ENCODE measurements around the gene NTRK3. TPM values are rescaled to one million over a fixed set of nuclear protein-coding genes. Genes with fewer than 3 reads are reported as not detected.

NTRK3 gene
- total RNA-seq, 1 experiment from 2014 or later, result 0.10 TPM

DNA sequence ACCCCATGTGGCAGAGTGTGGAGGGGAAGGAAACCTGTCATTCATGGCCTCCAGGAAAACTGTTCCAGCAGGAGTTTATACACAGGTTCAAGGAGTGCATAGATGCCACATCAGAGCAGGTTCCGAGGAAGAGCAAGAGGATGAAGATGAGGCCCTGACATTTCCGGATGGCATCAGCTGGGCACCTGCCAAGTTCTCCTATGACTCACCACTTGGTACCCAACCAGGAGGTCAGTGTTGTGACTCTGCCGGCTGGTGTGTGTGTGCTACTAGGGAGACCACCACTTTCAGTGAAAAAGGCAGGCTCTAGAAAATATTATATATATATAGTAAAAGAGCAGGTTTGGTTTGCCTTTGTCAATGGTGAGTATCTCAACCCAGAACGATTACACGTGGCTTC is 69.3 kb downstream of the NTRK3 start:
- DNase-seq (ENCODE audit: low read depth), result peak; percentile 63

DNA sequence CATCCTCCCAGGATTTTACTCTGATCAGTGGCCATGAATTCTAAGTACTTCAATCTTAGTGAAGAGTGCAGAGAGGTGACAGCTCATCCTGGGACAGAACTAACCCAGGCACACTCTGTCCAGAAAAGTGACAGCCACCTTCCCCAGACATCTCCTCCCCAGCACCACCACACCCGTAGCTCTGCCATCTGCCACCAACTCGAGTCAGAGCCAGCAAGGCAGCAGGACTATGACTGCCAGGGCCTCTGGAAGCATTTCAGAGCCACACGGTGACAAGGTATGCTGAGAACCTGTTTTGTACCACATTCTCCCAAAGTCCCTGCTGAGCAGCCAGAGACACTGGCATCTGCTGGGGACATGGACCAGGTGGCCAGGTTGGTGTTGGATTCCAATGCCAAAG is 71.0 kb downstream of the NTRK3 start:
- no peak for DNase-seq (ENCODE audit: low read depth)

DNA sequence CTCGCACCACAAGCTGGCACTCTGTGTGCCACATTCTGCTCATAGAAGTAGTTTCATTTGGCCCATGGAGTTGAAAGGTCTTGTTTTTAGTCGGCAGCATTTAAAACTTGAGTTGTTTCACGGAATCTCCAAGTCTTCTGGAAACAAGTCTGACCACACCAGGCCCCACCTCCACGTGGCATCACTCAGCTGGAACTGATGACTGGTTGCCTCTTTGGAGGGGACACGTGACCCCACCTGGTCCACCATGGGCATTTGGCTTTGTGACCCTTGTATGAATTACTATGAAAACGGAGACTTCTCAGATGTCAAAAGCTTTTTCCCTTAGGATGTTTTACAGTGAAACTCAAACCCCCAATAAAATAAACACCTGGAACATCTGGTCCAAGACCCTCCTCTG is 74.9 kb downstream of the NTRK3 start:
- no peak for DNase-seq (ENCODE audit: low read depth)

DNA sequence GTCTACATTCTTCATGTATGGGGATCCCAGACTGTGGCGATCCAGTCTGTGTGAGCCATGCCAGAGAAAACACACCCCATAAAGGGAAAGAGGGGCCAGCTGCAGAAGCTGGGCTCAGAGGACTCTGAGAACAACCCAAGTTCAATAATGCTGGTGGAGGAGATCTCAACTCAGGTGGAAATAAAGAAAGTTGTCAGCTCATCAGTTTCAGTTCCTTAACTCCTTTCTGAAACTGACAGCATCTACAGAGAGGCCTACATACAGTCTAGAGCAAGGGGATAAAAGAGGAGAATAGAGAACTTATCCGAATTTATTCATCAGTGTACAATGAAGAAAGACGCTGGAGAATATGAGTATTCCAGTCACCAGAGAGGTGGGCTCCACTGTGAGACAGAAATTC is 77.0 kb downstream of the NTRK3 start:
- no peak for DNase-seq (ENCODE audit: low read depth)

DNA sequence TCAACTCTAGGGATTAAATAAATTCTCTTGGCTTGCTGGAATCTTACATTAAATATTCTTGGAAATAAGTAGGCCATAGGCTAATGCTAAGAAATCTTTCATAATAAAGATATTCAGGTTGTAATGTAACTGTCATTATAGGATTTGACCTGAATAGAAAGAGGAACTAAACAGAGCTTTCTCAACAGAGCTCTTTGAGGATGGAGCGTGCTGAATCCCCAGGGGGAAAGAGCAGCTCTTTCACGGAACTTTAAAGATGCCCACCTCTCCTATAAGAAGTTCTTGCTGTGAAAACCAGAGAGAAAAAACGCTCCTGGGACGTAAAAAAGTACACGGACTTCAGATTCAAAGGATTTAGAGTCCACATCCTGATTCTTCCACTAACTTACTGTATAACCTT is 77.9 kb downstream of the NTRK3 start:
- no peak for DNase-seq (ENCODE audit: low read depth)

DNA sequence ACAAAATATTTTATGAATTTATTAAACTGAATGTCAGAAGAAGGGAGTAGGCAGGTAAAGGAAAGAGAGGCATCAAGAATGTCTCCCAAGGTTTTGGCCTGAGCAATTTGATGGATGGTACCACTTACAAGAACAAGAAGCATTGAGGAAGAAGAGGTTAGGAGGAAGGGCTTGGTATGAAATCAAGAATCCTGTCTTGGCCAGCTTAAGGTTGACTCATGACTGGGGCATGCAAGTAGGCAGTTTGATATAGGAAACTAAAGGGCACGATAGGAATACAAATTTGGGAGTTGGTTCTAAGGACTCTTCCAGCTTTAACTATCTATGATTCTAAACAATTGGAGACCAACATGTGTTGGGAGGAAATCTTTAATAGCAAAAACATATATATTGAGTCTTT is 79.1 kb downstream of the NTRK3 start:
- no peak for DNase-seq (ENCODE audit: low read depth)

DNA sequence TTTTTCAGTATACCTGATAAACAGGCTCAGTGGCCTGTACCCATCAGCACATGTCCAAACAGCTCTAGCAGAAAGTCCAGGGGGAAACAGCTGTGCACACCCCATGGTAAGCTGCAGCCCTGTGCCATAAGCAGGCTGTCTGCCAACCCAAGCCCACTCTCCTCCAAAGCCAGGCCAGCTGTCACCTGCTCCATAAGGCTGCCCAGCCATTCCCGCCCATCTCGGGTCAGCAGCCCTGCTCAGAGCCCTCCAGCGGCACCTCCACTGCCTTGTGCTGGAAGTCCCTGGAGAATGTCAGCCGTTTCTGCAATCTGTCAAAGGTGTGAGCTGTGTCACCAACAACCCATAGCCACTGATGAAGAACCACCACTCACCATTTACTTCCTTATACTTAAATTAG is 82.0 kb downstream of the NTRK3 start:
- DNase-seq (ENCODE audit: low read depth), result no peak

DNA sequence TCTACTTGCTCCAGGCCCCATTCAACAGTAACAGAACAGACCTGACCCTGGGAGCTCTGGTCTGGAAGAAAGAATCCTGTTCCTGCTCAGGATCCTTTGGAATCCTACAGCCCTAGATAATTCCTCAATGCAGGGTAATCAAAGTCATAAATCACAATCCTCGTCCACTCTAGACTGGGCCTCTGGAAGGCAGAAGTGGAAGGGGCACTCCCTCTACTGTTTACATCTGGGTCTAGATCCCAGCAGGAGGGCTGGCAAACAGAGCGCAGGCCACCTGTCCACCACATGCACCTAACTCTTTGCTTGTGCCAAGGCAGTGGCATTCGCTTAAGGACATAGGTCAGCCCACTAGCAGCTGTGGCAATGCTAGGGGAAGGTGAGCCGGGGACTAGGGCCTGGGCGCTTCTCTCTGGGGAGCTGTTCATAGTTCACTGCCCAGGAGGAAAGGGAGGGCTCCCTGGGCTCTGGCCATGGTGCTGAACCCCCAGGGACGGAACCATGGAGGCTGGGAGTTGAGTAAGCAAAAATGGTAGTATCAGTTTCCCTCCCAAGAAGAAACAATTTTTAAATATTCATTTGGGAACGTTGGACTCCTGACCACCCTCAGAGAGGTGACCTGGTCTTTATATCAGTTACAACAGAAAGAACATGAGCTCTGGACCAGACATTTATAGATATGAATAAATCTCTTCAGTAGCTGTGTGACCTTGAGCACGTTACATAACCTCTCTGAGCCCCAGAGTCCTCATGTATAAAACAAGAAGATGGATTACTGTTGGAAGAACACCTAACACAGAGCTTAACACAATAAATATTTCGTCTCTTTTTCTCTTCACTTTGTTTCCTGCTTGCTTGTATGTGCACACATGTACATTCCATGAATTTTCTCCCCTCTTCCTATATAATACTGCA is 90.2 kb downstream of the NTRK3 start:
- DNase-seq (ENCODE audit: low read depth), result no peak

DNA sequence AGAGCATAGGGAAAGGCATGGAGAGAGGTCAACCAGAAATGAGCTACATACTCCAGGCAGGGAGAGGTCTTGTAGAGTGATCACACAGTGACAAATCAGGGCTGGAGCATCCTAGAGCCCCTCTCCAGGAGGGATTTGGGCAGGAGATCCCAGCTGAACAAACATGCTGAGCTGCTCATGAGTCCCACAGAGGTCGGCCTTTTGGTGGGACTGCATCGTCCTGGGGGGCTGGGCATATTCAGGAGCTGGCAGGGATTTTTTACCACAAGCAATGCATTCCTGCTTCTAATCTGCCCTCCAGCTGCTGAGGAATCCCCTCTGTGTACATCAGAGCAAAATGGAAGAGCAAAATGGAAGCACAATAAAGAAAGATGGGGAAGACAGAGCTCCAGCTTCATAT is 94.9 kb downstream of the NTRK3 start:
- DNase-seq (ENCODE audit: low read depth), result no peak

DNA sequence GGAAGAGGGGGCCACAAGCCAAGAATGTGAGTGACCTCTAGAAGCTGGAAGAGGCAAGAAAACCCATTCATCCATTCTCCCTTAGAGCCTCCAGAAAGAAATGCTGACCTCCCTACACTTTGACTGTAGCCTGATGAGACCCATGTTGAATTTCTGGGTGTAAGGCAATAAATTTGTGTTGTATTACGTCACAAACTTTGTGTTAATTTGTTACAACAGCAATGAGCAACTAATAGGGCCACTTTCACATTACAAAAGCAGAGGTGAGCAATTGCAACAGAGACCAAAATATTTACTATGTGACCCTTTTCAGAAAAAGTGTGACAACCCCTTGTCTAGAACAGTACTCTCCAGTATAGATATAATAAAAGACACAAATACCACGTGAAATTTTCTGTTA is 101.2 kb downstream of the NTRK3 start:
- no peak for DNase-seq (ENCODE audit: low read depth)

DNA sequence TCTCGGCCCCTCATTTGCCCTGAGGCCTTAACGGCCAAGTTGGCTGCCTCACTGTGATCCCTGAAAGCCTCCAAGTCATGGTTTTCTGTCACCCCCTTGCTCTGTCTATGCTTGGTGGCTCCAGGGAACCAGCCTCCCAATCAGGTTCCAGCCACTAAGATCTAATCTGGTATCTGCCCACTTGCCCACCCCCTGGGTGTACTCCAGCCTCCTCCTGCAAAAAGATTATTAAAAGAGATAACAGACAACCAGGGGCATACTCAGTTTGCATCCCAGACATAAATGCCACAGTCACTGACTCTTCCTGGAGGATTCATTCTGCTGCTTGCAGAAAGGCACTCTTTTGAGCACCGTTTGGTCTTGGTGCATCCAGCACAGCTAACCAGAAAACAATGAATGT is 103.9 kb downstream of the NTRK3 start:
- no peak for DNase-seq (ENCODE audit: low read depth)

DNA sequence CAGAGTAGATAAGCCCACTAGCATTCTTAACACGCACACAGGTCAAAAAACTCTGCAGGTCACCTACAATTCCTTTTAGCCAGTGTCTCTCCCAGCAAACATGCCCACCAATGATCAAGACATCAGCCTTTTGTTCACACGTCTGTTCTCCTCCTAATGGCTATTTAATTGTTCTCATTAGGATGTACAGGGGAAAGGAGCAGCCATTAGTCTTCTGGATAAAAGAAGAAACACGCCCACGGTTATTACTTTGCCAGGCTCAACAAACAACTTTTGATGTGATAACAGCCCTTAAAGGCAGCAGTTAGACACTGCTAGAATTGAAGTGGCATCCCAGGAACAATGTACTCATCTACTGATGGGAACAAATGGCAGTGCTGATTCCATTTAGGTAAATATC is 108.8 kb downstream of the NTRK3 start:
- DNase-seq (ENCODE audit: low read depth), result no peak

DNA sequence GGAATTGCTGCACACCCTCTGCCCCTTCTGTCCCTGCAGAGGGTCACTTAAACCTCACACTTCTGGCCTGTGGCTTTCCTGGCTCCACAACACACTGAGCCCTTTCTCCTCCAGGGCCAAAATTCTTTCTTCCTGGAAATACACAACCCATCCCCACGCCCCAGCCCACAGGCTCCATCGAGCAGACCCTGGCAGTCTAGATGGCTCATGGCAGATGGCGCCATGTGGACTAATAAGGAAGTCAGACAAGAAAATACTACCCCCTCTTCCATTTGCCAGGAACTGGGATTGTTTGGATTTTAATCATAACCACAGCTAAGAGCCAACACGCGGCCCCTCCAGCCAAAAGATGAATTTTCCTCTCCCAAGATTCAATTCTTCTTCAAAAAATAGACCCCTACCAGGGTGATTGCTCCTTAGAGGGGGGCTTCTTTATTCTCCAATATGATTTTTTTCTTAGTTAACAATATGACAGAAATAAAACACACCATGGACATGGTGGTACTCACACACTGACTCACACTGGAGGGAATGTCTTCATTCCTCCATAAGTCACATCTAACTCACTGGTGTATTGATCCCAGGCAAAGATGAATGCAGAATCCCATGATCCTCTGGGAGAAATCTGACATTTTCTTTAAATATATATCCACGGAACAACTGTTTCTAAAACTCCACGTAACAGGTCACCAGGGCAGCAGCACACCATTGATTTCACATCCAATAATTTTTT is 111.5 kb downstream of the NTRK3 start:
- DNase-seq (ENCODE audit: low read depth), result no peak

DNA sequence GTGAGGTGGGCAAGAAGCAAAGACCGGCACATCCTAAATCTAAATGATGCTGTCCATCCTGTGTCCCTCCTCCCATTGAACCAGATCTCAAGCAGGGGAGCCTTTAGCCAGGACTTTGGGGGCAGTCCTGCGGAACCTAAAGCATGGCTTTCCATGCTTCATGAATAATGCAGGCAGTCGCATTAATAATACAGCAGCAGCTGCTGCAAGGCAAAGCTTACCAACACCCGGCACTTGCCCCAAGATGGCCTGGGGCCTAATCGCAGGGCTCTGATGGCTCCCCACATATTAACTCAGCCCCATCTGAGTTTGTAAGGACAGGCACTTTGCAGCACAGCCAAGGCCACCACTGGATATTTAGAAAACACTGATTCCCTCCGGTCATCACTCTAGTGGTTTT is 114.4 kb downstream of the NTRK3 start:
- DNase-seq (ENCODE audit: low read depth), result no peak

DNA sequence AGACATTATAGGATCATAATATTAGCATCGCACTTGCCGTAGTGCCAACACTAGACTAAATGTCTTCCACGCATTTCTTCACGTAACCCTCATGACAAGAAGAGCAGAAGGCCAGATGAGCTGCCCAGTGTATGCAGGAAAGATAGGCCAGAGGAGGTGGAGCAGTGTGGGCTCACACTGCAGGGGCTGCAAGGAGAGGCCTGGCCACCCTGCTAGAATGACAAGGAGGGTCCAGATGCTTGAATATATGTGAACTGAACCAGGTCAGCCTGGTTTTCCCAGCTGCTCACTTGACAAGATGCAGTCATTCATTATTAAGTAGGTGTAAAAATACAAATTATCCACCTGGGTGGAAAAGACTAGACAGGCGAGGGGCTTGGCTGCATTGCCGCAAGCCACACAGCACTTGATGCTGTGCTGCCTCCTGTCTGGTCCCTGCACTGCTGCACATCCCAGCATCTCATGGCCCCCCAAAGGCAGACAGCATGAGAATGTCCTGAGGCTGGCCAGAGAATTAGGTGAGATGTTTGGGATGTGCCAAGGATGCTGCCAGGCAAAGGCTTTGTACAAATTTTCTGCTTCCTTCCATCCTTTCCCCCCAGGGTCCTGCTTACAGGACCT is 115.2 kb downstream of the NTRK3 start:
- no peak for DNase-seq (ENCODE audit: low read depth)

DNA sequence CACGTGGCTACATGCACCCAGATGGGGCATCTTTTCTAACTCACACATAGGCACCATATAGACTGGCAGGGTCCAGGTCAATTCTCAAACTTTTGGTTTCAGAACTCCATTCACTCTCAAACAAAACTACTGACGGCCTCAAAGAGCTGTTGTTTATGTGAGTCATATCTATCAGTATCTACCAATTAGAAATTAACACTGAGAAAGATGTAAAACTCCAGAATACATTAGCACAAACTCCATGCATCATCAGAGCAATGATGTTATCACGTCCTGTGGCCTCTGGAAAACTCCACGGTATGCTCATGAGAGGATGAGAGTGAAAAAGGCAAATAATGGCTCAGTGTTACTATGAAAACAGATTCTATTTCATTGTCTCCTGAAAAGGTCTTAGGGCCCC is 116.1 kb downstream of the NTRK3 start:
- no peak for DNase-seq (ENCODE audit: low read depth)

DNA sequence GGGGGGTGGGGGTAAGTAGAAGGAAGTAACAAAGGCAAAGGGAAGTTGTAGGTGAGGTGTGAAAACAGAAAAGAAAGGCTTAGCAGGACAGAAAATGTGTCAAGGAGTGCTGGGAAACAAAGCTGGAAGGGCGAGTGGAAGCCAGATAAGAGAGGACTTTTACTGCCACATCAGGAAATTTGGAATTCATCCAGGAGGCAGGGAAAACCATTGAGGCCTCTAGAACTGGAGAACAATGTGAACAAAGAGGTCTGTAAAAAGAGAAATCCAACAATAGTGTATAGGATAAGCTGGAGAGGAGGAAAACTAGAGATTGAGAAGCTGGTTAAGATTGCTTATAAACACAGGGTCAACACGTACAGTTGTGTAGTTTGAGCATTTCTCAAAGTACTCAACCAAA is 116.6 kb downstream of the NTRK3 start:
- no peak for DNase-seq (ENCODE audit: low read depth)

DNA sequence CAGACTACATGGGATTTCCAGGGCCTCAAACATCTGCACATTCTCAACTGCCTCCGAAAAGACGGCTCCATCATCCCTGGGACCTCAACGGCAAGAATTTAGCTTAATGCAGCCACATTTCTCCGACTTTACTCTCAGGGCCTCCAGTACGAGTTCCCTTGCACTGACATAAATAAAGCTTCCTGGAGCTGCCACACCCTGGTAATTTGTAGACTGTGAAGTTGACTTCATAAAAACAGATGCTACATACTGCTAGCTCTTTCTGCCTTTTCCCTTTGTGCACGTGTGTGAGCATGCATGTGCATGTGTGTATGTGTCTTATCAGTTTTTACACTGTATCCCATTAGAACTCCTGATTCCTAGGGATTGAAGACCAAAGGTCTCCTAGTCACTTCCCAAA is 122.7 kb downstream of the NTRK3 start:
- no peak for DNase-seq (ENCODE audit: low read depth)

DNA sequence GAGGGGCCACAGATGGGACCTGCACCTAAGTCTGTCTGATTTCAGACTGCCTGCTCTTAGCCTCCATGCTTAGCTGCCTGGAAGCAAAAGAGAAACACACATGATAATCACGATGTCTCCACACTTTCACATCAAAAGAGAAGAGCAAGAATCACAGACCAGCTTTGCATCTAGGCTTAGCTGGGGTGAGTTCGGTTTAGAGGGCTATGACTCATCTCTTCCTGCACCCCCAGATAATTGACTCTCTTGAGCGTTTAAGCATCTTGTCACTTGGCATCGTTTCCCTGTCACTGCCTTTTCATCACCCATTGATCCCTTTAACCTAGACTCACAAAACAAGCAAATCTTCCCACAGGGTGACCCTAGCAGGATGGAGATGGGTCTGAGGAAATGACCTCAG is 124.0 kb downstream of the NTRK3 start:
- no peak for DNase-seq (ENCODE audit: low read depth)

DNA sequence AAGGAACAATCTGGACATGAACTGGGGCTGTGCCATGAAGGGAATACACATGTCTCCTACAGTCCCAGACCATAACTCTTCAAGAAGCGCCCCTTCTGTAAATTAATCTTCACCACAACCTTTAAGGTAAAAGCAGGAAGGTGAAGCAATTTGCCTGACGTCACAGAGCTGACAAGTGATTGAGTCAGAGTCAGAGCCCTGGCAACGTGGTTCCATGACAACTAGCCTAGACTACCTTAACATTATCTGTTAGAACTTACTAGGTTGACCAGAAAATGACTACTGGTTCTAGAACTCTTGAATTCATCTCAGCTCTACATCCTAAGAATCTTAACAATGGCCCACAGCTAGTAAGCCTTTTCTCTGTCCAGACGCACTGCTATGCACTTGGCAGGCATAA is 124.6 kb downstream of the NTRK3 start:
- no peak for DNase-seq (ENCODE audit: low read depth)

DNA sequence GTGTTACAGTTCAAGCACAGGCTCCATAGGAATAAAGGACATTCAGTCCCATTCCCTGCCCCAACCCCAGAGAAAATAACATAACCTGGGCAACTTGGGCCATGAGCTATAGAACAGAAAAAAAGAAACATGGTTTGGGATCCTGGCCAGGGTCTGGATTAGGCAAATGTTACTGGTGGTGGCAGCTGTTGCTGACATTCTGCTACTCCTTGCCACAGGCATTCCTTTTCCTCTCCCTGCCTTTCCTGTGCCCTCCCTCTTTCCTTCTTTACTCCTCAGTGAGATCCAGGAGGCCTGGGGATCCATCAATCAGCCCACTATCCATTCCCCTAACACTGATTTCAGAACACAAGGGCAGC is 129.1 kb downstream of the NTRK3 start:
- no peak for DNase-seq (ENCODE audit: low read depth)

DNA sequence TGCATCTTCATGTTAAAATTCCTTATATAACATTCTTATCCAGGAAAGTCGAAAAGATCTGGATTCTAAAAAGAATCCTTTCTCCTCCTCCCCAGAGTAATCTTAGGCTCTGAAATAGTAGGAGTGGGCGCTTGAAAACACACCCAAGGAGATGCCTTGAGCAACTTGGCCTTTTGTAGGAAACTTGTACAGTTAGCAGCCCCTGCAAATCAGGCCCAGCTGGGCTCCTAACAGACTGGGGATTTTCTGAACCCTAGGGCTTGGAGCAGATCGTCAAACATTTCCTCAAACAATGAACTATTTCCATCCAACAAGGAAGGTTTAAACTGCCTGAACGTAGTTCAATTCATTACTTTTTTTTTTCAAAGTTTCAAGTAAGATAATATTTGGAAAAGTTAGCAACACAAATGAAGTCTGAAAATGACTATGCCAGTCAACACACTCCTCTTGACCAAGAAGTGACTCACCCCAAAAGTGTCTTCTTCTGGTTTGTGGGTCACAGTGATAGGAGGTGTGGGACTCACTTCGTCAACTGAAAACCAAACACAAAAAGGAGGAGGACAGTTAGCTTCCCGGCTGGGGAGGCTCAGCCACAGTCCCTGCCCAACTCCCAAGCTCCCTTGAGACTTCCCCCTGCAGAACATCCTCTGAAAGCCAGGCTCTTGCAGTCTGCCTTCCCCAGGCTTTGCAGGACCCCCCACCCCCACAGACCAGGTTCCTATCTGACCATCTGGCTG is 129.7 kb downstream of the NTRK3 start:
- no peak for DNase-seq (ENCODE audit: low read depth)
